Epithelial cell of prostate (primary cell): ENCODE results near the gene CHMP1A.

Source experiments
- DNase-seq: peaks from one replicate; pipeline ENCODE4 v3.0.0-alpha.2; 2011; ENCODE audit warnings: low read depth, low spot score
- H3K27ac ChIP-seq: fragments of 450-650 bp; 2 replicates; pipeline ENCODE4 v1.5.1; 2017; ENCODE audit warnings: mild to moderate bottlenecking

The CHMP1A gene

GRCh38 chr16:89607937-89608740, 49.4 kb downstream of the CHMP1A start:
- no peak for DNase-seq
- H3K27ac ChIP-seq = no peak overlapping the region

GRCh38 chr16:89607453-89607852, 50.1 kb downstream of the CHMP1A start:
- no peak for DNase-seq
- H3K27ac ChIP-seq = no peak overlapping the region

- no peak for DNase-seq
- H3K27ac ChIP-seq = no peak overlapping the region
These were observed 51.5 kb downstream of the CHMP1A start for GRCh38 chr16:89606006-89606405.

- H3K27ac ChIP-seq = no peak overlapping the region
- no peak for DNase-seq
These were observed 52.1 kb downstream of the CHMP1A start for GRCh38 chr16:89605186-89605970.

GRCh38 chr16:89604764-89605163, 52.7 kb downstream of the CHMP1A start:
- no peak for DNase-seq
- H3K27ac ChIP-seq = no peak overlapping the region

GRCh38 chr16:89602952-89603590, 54.4 kb downstream of the CHMP1A start:
- no peak overlapping the region for H3K27ac ChIP-seq
- DNase-seq = no peak

- no peak overlapping the region for H3K27ac ChIP-seq
- peak; percentile 45 for DNase-seq
These were observed 55.1 kb downstream of the CHMP1A start for GRCh38 chr16:89602273-89602951.

GRCh38 chr16:89601906-89602272, 55.6 kb downstream of the CHMP1A start:
- DNase-seq = no peak
- no peak overlapping the region for H3K27ac ChIP-seq

- no peak for DNase-seq
- no peak overlapping the region for H3K27ac ChIP-seq
These were observed 56.6 kb downstream of the CHMP1A start for GRCh38 chr16:89600956-89601355.

GRCh38 chr16:89600427-89600826, 57.1 kb downstream of the CHMP1A start:
- DNase-seq = no peak
- H3K27ac ChIP-seq = no peak overlapping the region

- no peak for DNase-seq
- no peak overlapping the region for H3K27ac ChIP-seq
These were observed 57.6 kb downstream of the CHMP1A start for GRCh38 chr16:89599902-89600301.

- no peak for DNase-seq
- no peak overlapping the region for H3K27ac ChIP-seq
These were observed 58.1 kb downstream of the CHMP1A start for GRCh38 chr16:89599451-89599858.

- H3K27ac ChIP-seq = no peak overlapping the region
- DNase-seq = no peak
These were observed 59.3 kb downstream of the CHMP1A start for GRCh38 chr16:89598199-89598598.

GRCh38 chr16:89596957-89597649, 60.4 kb downstream of the CHMP1A start:
- DNase-seq = no peak
- no peak overlapping the region for H3K27ac ChIP-seq

- no peak overlapping the region for H3K27ac ChIP-seq
- DNase-seq = no peak
These were observed 61.3 kb downstream of the CHMP1A start for GRCh38 chr16:89596061-89596689.

GRCh38 chr16:89595330-89596060, 62.0 kb downstream of the CHMP1A start:
- H3K27ac ChIP-seq = no peak overlapping the region
- DNase-seq = no peak
